H1 (cell line): Measurements from ENCODE around the gene ZWILCH. TPM values are rescaled to one million over a fixed set of nuclear protein-coding genes. Genes with fewer than 3 reads are reported as not detected.

Experiments
- CTCF ChIA-PET: fragments of 300-600 bp; sonication (Branson Sonifier 250); formaldehyde crosslinking; loops from one replicate; lab custom pipeline; 2021; ENCODE audit not compliant: partially characterized antibody; lab: Charles Lee
- POLR2A ChIA-PET: fragments of 300-600 bp; sonication (Branson Sonifier 250); formaldehyde crosslinking; loops from one replicate; lab custom pipeline; 2021; ENCODE audit warnings: inconsistent platforms; ENCODE audit not compliant: partially characterized antibody; lab: Charles Lee
- DNase-seq, 2 experiments: peaks; one replicate each; pipeline versions ENCODE4 v3.0.0 to v3.0.0-alpha.2; 2010 to 2022; ENCODE audit warnings: low spot score in 2 of 2, low read depth in 1 of 2, mixed read lengths in 1 of 2
- FAIRE-seq: peaks from 2 replicates; lab custom pipeline; 2011; peaks lifted over from hg19 to GRCh38; lab: Jason Lieb, UNC
- H2AFZ ChIP-seq: 2 replicates; pipeline ENCODE4 v1.8.1; 2012; ENCODE audit warnings: low read length, inconsistent platforms
- H2AK5ac ChIP-seq: 2 replicates; pipeline ENCODE4 v1.6.1; 2013; ENCODE audit warnings: low read depth, low read length
- H2BK120ac ChIP-seq: replicated peaks from 2 replicates; pipeline ENCODE3; 2013; ENCODE audit warnings: low read depth, low read length, inconsistent platforms
- H2BK12ac ChIP-seq: 2 replicates; pipeline ENCODE4 v1.6.1; 2013; ENCODE audit warnings: low read depth, low read length
- H2BK15ac ChIP-seq: 2 replicates; pipeline ENCODE4 v1.6.1; 2013; ENCODE audit warnings: low read length
- H2BK20ac ChIP-seq: 2 replicates; pipeline ENCODE4 v1.6.1; 2013; ENCODE audit warnings: low read length
- H2BK5ac ChIP-seq: 2 replicates; pipeline ENCODE4 v1.6.1; 2013; ENCODE audit warnings: low read depth, low read length
- H3K14ac ChIP-seq: 2 replicates; pipeline ENCODE4 v1.6.1; 2013; ENCODE audit warnings: inconsistent platforms; ENCODE audit not compliant: insufficient read length
- H3K18ac ChIP-seq: 2 replicates; pipeline ENCODE4 v1.6.1; 2013; ENCODE audit warnings: low read length; ENCODE audit errors: extremely low read depth
- H3K23ac ChIP-seq: 2 replicates; pipeline ENCODE4 v1.6.1; 2013; ENCODE audit warnings: inconsistent platforms; ENCODE audit not compliant: insufficient read length
- H3K23me2 ChIP-seq: 2 replicates; pipeline ENCODE4 v1.6.1; 2013; ENCODE audit warnings: low read depth, low read length
- H3K27ac ChIP-seq: 2 replicates; pipeline ENCODE4 v1.6.1; 2011; ENCODE audit warnings: low read depth, low read length, inconsistent platforms
- H3K27me3 ChIP-seq, 4 experiments: replicated peaks in 1 of 4; 1 replicate in 1 of 4; 2 replicates in 3 of 4; pipeline versions ENCODE4 v1.6.1 to v1.8.1; 2011 to 2013; ENCODE audit warnings: low read length in 3 of 4, mild to moderate bottlenecking in 3 of 4, inconsistent platforms in 2 of 4, mixed read lengths in 2 of 4, moderate library complexity in 1 of 4; ENCODE audit not compliant: control insufficient read depth in 3 of 4, insufficient read depth in 3 of 4; ENCODE audit errors: extremely low read depth in 1 of 4
- H3K36me3 ChIP-seq, 4 experiments: 2 replicates each; pipeline versions ENCODE4 v1.6.1 to v1.8.1; 2011 to 2013; ENCODE audit warnings: mild to moderate bottlenecking in 4 of 4, low read length in 3 of 4, moderate library complexity in 2 of 4, control low read depth in 1 of 4, inconsistent platforms in 1 of 4; ENCODE audit not compliant: insufficient read depth in 4 of 4, control insufficient read depth in 2 of 4
- H3K4ac ChIP-seq: replicated peaks from 2 replicates; pipeline ENCODE3; 2013; ENCODE audit warnings: low read length, low read depth, mixed read lengths, inconsistent platforms; ENCODE audit not compliant: insufficient read length
- H3K4me1 ChIP-seq, 4 experiments: replicated peaks in 1 of 4; 1 replicate in 1 of 4; 2 replicates in 3 of 4; pipeline versions ENCODE4 v1.6.1 to v1.8.1; 2011 to 2013; ENCODE audit warnings: low read length in 3 of 4, inconsistent platforms in 2 of 4, mixed read lengths in 1 of 4; ENCODE audit not compliant: insufficient read depth in 4 of 4, control insufficient read depth in 3 of 4
- H3K4me2 ChIP-seq, 2 experiments: 2 replicates each; pipeline versions ENCODE4 v1.6.1 to v1.8.1; 2011 to 2013; ENCODE audit warnings: low read depth in 2 of 2, low read length in 2 of 2, control low read depth in 1 of 2, inconsistent platforms in 1 of 2, mild to moderate bottlenecking in 1 of 2; ENCODE audit not compliant: insufficient read depth in 1 of 2
- H3K4me3 ChIP-seq, 4 experiments: fragments of 200-600, 300-600 bp in 1 of 4; sonication (generic), shearing (Covaris generic), sonication (Bioruptor Twin) in 1 of 4; 2 replicates each; pipeline versions ENCODE4 v1.5.1 to v1.8.1; 2011 to 2016; ENCODE audit warnings: low read length in 4 of 4, low read depth in 3 of 4, control low read depth in 2 of 4, inconsistent platforms in 2 of 4, mild to moderate bottlenecking in 2 of 4, mixed read lengths in 1 of 4, moderate library complexity in 1 of 4; ENCODE audit not compliant: insufficient read depth in 2 of 4; ENCODE audit errors: extremely low read depth in 1 of 4
- H3K56ac ChIP-seq: replicated peaks from 2 replicates; pipeline ENCODE3; 2013; ENCODE audit warnings: low read depth, mild to moderate bottlenecking, mixed read lengths, low read length, inconsistent platforms; ENCODE audit not compliant: insufficient read length
- H3K79me1 ChIP-seq: 2 replicates; pipeline ENCODE4 v1.6.1; 2013; ENCODE audit warnings: low read depth, low read length, control low read depth
- H3K79me2 ChIP-seq, 2 experiments: 2 replicates each; pipeline versions ENCODE4 v1.6.1 to v1.8.1; 2012 to 2013; ENCODE audit warnings: low read length in 2 of 2, mild to moderate bottlenecking in 2 of 2, inconsistent platforms in 1 of 2; ENCODE audit not compliant: insufficient read depth in 2 of 2, control insufficient read depth in 1 of 2
- H3K9ac ChIP-seq, 4 experiments: replicated peaks in 1 of 4; 1 replicate in 1 of 4; 2 replicates in 3 of 4; pipeline versions ENCODE4 v1.6.1 to v1.8.1; 2011 to 2013; ENCODE audit warnings: low read depth in 3 of 4, low read length in 3 of 4, control low read depth in 2 of 4, mild to moderate bottlenecking in 2 of 4, moderate library complexity in 2 of 4, inconsistent platforms in 1 of 4; ENCODE audit errors: extremely low read depth in 1 of 4
- H3K9me3 ChIP-seq, 2 experiments: 2 replicates each; pipeline versions ENCODE4 v1.6.1 to v1.8.1; 2012 to 2013; ENCODE audit warnings: mild to moderate bottlenecking in 2 of 2, moderate library complexity in 2 of 2, control low read depth in 1 of 2, inconsistent platforms in 1 of 2, low read depth in 1 of 2, low read length in 1 of 2, mixed read lengths in 1 of 2; ENCODE audit not compliant: insufficient read depth in 2 of 2
- H4K20me1 ChIP-seq, 2 experiments: replicated peaks in 1 of 2; 2 replicates each; pipeline versions ENCODE3 to v1.8.1; 2011 to 2013; ENCODE audit warnings: inconsistent platforms in 2 of 2, low read length in 2 of 2, mild to moderate bottlenecking in 1 of 2; ENCODE audit not compliant: insufficient read depth in 2 of 2, control insufficient read depth in 1 of 2
- H4K5ac ChIP-seq: 2 replicates; pipeline ENCODE4 v1.6.1; 2013; ENCODE audit warnings: low read length, low read depth, mixed read lengths, inconsistent platforms; ENCODE audit not compliant: insufficient read length
- H4K8ac ChIP-seq: 2 replicates; pipeline ENCODE4 v1.8.0; 2013; ENCODE audit warnings: mild to moderate bottlenecking, moderate library complexity, low read length, inconsistent platforms; ENCODE audit not compliant: insufficient read depth; ENCODE audit errors: extremely low read depth
- H4K91ac ChIP-seq: replicated peaks from 2 replicates; pipeline ENCODE3; 2013; ENCODE audit warnings: low read length, mixed read lengths, inconsistent platforms; ENCODE audit not compliant: insufficient read length
- TAF1 ChIP-seq: IDR thresholded peaks from 2 replicates; pipeline ENCODE4 v1.6.1; 2011; ENCODE audit warnings: mild to moderate bottlenecking, low read depth, low read length
- TEAD4 ChIP-seq: IDR thresholded peaks from 2 replicates; pipeline ENCODE4 v1.6.1; 2012; ENCODE audit warnings: low read depth, low read length, inconsistent platforms, mixed read lengths
- WGBS, 2 experiments: shearing (Covaris generic) in 1 of 2; methylation state at CpG; one replicate each; pipeline versions ENCODE4 v1.1.6 to v1.1.7; 2013 to 2015; ENCODE audit warnings: low lambda C conversion rate in 2 of 2, mixed read lengths in 2 of 2, inconsistent platforms in 1 of 2, low coverage in 1 of 2, missing lambda C conversion rate in 1 of 2; ENCODE audit not compliant: insufficient replicate concordance in 2 of 2, insufficient coverage in 1 of 2, insufficient read length in 1 of 2; ENCODE audit errors: extremely low coverage in 1 of 2, missing lambda C conversion rate in 1 of 2; 5-methylcytosine and 5-hydroxymethylcytosine counted together
- polyA plus RNA-seq, 7 experiments: library from polyadenylated mRNA; depleted of rRNA in 3 of 7; stranded (reverse) in 5 of 7; unstranded in 2 of 7; fragments of >200 nt in 5 of 7; fragments of 200-250 nt in 2 of 7; gene quantifications; 1 replicate in 5 of 7; 2 replicates in 1 of 7; 4 replicates in 1 of 7; pipeline versions ENCODE4 v1.2.1 to v1.2.3, GENCODE V29; 2011 to 2013; ENCODE audit warnings: missing spikeins in 2 of 7, mixed read lengths in 2 of 7
- total RNA-seq: library from RNA; stranded (reverse); fragmentation: NEBNext Ultra II Directional; extraction: Animal tissue kit (Norgen Biotek cat#: 25700); gene quantifications from 2 replicates; pipeline ENCODE4 v1.2.1, GENCODE V29; 2021

Gene ZWILCH
- total and polyA plus RNA-seq, 2 of the 8 experiments (the other 6 are each of a cell fraction or from before 2014, with no cell fraction given): 18.1 to 61.5 TPM

DNA sequence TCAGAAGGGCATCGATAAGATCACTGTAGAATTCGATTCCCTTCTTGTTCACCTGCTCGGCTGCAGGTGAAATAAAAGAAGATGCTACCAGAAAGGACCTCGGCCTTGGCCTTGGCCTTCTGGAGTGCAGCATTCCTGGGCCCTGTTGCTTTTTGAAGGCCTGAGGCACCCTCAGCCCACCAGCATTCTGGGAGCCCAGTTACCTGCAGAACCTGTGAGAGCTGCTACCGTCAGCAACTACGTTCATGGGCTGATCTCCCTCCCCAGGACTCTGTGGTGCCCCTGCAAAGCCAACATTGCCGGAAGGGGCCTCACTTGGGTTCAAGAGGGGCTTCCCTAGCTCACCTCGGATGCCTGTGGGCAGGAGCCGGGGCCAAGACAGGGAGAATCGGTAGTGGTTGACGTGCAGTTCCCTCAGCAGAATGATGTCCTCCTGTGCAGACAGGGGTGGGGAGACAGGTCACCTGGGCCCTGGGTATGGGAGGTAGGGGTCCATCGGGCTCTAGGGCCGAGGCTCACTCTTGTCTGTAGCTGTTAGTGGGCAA lies 58.5 kb downstream of the ZWILCH start:
- DNase-seq: no peak
- H3K23me2 ChIP-seq: 0 out of 2 replicates have a peak, but pooled peaks cover 2% of the 10 kb centered on the region
- no peaks in the 10 kb centered on the region for H3K27me3 ChIP-seq
- 90% methylated on average over 13 of the region's 13 CpGs; no CpG with 5 or more reads in 1 of the 2 experiments for WGBS, 2 experiments
- no peaks in the 10 kb centered on the region for H3K36me3 ChIP-seq
- peak overlapping the region; percentile 67; the same call in 1 of the 2 replicates for H2AK5ac ChIP-seq
- no peak overlapping the region for H2BK120ac ChIP-seq
- H3K27ac ChIP-seq: no peak overlapping the region
- H3K79me1 ChIP-seq: no peaks in the 10 kb centered on the region
- peak overlapping the region; percentile 60; the same call in 1 of the 2 replicates for H2BK12ac ChIP-seq
- no peak overlapping the region for H3K23ac ChIP-seq
- no peak overlapping the region; a peak in 1 of 4 replicates for H3K4me2 ChIP-seq
- H3K79me2 ChIP-seq: no peaks in the 10 kb centered on the region
- no peak overlapping the region for H4K91ac ChIP-seq
- peak overlapping the region; percentile 46; the same call in 1 of the 2 replicates for H2BK5ac ChIP-seq
- H2BK20ac ChIP-seq: no peak overlapping the region
- no peak overlapping the region for H3K18ac ChIP-seq
- no peak overlapping the region for H2AFZ ChIP-seq
- ChIA-PET CTCF (interaction anchor here (0.6 to 1.7 kb wide), 2 partner anchors 15 to 208 kb away, joined by 3 to 4 read pairs; no protein-coding TSS in a partner anchor), POLR2A (interaction anchor here (4.4 to 5.5 kb wide), 2 partner anchors 59 to 65 kb away, joined by 34 to 38 read pairs; partner anchors contain the start of genes RPL4, SNAPC5 and ZWILCH)
- no peak overlapping the region for H3K56ac ChIP-seq
- no peak overlapping the region for H3K9ac ChIP-seq
- H4K8ac ChIP-seq: no peak overlapping the region
- H3K4me3 ChIP-seq: no peak overlapping the region
- no peak overlapping the region for H3K14ac ChIP-seq
- no peaks in the 10 kb centered on the region for H3K9me3 ChIP-seq
- peak overlapping the region; percentile 46; the same call in 1 of the 2 replicates for H2BK15ac ChIP-seq
- TF ChIP-seq TAF1: no peak
- no peak for TF ChIP-seq TEAD4
- TF ChIP-seq, all 59 proteins: peak for 0
- no peak for FAIRE-seq
- H4K20me1 ChIP-seq: peaks cover 0 to 3% of the 10 kb centered on the region in 2 experiments
- no peak overlapping the region for H3K4ac ChIP-seq
- H3K4me1 ChIP-seq: peaks cover 4 to 22% (median 17%) of the 10 kb centered on the region in 4 experiments
- H4K5ac ChIP-seq: no peak overlapping the region
